ENCODE results near the gene FXYD3.
A peak's percentile ranks its signal among the peaks of the same experiment; 100 is the strongest.
"Not testable (repeated sequence)": the region's sequence is repeated elsewhere in the genome, so short reads cannot be mapped to it uniquely, and the experiment has no call there.

The FXYD3 gene

GRCh38 chr19:35124098-35125060, 8.8 kb downstream of the FXYD3 start:
- DNase-seq (ENCODE audit: low read depth in 1 of 2, low spot score in 1 of 2) = peak; percentile 78 to 81

- no peak for DNase-seq (ENCODE audit: low read depth in 1 of 2, low spot score in 1 of 2)
Measured at GRCh38 chr19:35125270-35125717, 9.7 kb downstream of the FXYD3 start.

GRCh38 chr19:35125749-35126623, 10.4 kb downstream of the FXYD3 start:
- no peak for DNase-seq (ENCODE audit: low read depth in 1 of 2, low spot score in 1 of 2)

DNA sequence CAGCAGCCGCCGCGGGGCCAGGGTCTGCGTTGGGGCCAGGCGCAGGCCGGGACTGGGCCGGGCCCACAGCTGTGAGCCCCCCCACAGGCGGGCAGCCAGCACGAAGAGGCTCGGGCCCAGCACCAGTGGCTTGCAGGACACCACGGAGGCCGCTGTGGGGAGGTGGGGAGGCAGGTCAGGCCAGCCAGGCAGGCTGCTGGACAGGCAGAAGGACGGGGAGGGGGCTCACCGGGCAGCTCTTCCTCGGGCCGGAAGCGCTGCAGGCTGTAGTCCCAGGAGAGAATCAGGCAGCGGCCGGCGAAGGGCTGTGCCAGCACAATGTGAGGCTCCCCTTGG, 11.0 kb downstream of the FXYD3 start:
- no peak for DNase-seq (ENCODE audit: low read depth in 1 of 2, low spot score in 1 of 2)

DNA sequence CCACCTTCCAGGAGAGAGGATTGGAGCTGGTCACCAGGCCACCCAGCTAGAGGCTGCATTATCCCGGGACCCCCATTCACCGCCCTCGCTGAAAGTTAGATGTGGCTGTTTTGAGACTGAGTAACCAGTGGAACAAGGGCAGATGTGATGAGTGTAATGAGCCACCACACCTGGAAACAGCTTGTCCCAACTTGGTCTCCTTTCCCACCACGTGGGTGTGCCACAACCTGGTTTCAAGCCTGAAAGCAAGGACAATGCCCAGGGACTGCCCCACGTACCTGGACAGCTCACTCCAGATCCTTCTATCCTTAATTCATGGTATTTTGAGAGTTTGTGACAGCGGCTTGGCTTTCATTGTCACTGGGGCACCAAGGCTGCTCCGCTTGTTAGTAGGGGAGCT, 12.2 kb downstream of the FXYD3 start:
- DNase-seq (ENCODE audit: low read depth in 1 of 2, low spot score in 1 of 2) = no peak

DNA sequence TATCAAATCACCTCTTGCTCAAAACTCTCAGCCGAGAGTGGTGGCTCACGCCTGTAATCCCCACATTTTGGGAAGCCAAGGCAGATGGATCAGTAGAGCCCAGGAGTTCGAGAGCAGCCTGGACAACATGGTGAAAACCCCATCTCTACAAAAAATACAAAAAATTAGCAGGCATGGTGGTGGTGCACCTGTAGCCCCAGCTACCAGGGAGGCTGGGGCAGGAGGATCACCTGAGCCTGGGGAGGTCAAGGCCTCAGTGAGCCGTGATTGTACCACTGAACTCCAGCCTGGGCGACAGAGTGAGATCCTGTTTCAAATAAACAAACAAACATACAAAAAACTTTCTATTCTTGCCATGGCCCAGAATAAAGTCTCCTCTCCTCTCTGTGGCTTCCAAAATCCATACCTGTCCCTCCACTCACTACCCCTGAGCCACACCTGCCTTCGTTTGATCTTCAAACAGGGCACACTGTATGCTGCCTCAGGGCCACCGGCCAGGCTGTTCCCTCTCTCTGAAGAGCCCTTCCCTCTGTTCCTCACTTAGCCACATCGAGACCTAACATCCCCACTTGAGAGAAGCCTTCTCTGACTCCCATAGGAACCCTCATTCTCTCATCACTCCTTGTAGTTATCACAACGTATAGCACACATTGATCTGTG, 12.9 kb downstream of the FXYD3 start:
- no peak for DNase-seq (ENCODE audit: low read depth in 1 of 2, low spot score in 1 of 2)

GRCh38 chr19:35129724-35130274, 14.2 kb downstream of the FXYD3 start:
- not testable (repeated sequence) for DNase-seq (ENCODE audit: low read depth in 1 of 2, low spot score in 1 of 2)

DNA sequence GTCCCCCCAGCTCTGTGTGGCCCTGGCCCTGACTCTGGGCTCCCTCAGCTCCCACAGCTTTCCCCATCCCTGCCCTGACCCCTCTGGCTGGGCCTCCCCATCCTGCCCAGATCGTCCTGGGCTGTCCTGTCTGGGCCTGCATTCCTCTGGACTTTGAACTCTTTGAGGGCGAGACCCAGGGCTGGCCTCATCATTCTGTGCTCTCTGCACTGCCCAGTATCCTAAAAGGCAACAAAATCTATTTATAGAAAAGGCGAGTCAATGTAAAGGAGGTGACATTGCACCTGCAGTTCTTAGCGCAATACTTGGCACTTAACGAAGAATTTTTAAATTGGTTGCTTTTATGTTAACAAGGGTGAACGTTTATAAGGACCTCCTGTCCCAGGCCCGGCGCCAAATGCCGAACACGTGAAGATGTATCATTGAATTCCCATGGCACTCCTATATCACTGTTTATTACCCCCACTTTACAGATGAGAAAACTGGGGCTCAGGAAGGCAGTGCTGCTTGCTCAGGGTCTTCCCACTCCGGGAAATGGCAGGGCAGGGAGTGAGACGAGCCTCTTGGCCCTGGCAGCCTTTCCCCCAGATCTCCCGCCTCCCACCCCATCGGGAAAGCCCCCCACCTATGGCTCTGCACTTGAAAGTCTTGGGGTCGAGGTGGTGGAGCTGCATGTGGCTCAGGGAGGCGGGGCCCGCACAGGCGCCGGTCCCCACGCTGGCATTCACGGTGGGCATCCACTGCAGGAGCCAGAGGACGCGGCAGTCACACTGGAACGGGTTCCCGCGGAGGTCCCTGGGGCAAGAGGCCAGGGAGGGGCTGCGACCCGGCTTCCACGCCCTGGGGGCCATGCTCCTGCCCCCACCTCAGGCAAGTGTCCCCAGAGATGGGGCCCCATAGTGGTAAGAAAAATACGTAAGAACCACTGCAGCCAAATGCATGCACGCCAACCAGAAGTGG, 15.4 kb downstream of the FXYD3 start:
- DNase-seq (ENCODE audit: low read depth in 1 of 2, low spot score in 1 of 2) = no peak

DNA sequence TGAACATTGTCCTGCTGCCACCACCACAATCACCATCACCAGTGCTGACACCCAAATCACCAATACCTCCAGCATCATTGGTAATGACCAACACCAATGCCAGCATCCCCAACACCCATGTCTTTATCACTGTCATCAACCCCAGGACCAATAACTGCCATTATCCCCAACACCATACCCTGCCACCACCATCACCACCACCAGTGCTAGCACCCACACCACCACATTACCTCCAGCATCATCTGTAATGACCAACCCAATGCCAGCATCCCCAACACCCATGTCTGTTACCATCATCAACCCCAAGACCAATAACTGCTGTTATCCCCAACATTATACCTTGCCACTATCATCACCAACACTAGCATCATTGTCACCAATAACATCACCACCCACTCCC, 16.6 kb downstream of the FXYD3 start:
- no peak for DNase-seq (ENCODE audit: low read depth in 1 of 2, low spot score in 1 of 2)

- no peak for DNase-seq (ENCODE audit: low read depth in 1 of 2, low spot score in 1 of 2)
Measured at GRCh38 chr19:35133826-35134225, 18.2 kb downstream of the FXYD3 start.

DNA sequence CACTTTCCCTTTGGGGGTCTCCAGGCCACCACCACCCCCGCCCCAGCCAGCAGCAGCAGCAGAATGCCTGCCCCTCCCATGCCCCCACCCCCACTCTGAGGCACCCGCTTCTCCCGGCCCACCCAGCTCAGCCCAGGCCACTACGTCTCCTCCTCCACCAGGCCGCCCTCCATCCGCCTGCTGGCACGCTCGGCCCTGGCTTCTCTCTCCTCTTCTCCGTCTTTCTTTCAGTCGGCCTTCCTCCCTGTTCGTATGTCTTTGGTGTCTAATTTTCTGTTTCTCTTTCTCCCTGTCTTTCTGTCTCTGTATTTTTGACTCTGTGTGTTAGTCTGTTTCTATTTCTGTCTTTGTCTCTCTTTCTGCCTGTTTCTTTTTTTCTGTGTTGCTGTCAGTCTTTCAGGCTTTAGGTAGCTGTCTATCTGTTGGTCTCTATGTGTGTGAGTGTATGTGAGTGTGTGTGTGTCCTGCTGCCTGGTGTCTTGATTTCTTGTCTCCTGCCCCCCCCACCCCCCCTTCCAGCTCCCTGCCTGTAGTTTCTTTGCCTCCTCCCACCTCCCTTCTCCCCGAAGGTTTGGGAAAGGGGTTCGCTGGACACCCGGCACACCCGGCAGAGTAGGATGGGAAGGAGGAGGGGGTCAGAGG, 19.1 kb downstream of the FXYD3 start, which contains the start of gene LGI4:
LGI4 (minus strand) TSS at position 459 of the 642 bp plus-strand sequence; CDS start at position 80, 379 bp downstream.
- no peak for DNase-seq (ENCODE audit: low read depth in 1 of 2, low spot score in 1 of 2)

GRCh38 chr19:35135389-35135909, 19.8 kb downstream of the FXYD3 start:
- DNase-seq (ENCODE audit: low read depth in 1 of 2, low spot score in 1 of 2) = peak in 1 of 2 donors; percentile 54

GRCh38 chr19:35136231-35136630, 20.6 kb downstream of the FXYD3 start:
- no peak for DNase-seq (ENCODE audit: low read depth in 1 of 2, low spot score in 1 of 2)

DNA sequence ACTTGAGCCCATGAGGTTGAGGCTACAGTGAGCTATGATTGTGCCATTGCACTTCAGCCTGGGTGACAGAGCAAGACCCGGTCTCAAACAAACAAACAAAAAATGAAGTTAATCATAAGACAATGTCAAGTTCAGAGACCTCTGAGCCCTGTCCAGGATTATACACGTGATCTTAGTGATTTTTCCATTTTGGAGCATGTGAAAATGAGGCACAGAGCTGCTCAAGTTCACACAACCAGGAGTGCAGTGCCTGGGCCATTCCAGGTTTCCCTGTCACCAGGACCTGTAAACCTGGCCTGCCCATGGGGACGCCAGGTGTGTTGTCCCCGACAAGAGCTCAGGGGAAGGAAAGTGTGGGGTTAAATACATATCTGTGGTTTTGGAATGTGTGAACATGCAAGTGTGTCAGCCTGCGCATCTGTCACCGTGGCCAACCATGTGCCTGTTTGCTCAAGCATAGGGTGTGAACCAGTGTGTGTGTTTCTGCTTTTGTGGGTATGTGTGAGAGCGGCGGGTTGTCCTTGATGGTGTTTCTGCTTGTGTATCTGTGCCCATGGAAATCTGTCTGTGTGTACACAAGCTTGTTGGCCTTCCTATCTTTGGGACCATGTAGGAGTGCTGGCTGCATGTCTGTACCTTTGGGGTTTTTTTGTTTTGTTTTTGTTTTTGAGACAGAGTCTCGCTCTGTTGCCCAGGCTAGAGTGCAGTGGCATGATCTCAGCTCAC, 21.5 kb downstream of the FXYD3 start:
- no peak for DNase-seq (ENCODE audit: low read depth in 1 of 2, low spot score in 1 of 2)

DNA sequence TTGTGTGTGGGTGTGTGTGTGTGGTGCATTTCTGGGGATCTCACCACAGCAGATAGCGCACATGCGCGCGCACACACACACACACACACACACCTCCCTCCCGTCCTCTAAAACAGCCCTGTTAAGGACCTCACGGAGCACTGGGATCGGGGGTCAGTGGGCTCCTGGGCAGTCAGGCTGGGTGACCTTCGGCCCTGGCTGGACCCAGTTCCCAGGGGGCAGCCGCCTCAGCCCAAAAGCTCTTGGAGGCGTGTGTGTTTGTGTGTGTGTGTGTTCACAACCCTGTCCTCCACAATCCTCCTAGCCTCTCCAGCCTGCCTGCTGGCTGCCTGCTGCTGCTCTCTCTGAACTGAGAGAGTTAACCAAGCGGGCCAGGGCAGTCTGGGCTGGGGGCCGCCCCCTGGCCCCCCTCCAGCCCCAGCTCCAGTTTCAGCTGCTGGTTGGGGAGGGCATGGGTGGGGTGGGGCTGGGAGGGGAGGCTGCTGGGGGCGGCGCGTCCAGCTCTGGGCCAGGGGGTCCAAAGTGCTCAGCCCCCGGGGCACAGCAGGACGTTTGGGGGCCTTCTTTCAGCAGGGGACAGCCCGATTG, 22.8 kb downstream of the FXYD3 start, which contains the start of gene FXYD1:
FXYD1 (plus strand) TSS at position 520 of the 588 bp plus-strand sequence. CDS start 1,256 bp downstream, outside the sequence.
- DNase-seq (ENCODE audit: low read depth in 1 of 2, low spot score in 1 of 2) = no peak

GRCh38 chr19:35140207-35140961, 24.8 kb downstream of the FXYD3 start:
- no peak for DNase-seq (ENCODE audit: low read depth in 1 of 2, low spot score in 1 of 2)
